Measurements from ENCODE around the gene FOXD2.

The FOXD2 gene

DNA sequence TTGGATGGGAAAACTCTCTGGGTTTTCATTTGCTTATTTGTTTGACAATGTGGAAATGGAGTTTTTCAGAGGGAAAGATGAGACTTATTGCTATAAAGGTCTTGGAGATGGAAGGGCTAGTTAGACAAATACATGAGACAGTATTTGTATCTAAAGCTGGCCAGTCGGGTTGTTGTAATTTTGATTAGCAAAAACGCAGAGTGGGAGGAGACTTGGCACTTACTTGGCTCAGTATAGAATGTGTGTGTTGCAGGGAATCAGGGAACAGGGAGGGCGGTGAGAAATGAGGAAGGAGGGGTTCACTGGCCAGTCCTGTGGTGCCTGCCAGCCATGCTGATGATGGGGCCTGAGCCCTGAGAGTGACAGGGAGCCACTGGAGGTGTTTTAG lies 27.8 kb upstream of the FOXD2 start:
- ChIA-PET POLR2A (no interaction called here), CTCF (interaction anchor here (1.0 to 1.1 kb wide), 2 partner anchors 22 kb away, joined by 3 to 4 read pairs; no protein-coding TSS in a partner anchor)

DNA sequence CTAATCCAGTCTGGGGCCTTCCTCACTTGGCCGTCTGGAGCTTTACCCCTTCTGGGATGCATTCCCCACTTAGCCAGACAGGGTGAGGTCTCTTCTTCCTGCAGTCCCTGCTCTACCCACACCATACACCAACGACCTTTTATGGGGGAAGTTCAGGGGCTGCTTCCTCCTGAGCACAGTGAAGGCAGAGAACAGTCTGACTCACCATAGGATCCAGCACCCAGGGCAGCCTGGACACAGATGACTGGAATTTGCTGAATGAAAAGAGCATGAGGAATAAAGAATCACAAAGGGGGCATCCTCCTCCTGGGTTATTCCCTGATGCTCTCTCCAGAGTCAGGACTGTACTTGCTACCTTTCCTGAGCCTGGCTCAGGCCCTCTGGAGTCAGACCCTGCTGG lies 26.4 kb upstream of the FOXD2 start:
- CTCF ChIA-PET: no interaction called here
- POLR2A ChIA-PET: no interaction called here
- no peak for DNase-seq (ENCODE audit: extremely low spot score)
- TF ChIP-seq FOXA1 (IDR thresholded peaks at IDR 0.05) (no peak), ZNF384 (IDR thresholded peaks at IDR 0.05) (no peak), NFRKB (IDR thresholded peaks at IDR 0.05) (no peak)

More for the DNA sequence above, 27.8 kb upstream of the FOXD2 start:
- no peak for TF ChIP-seq TARDBP (IDR thresholded peaks at IDR 0.05)
- TF ChIP-seq ZNF384 (IDR thresholded peaks at IDR 0.05): no peak
- TF ChIP-seq LEF1 (IDR thresholded peaks at IDR 0.05; ENCODE audit: borderline replicate concordance): no peak
- no peak for TF ChIP-seq HDGF (IDR thresholded peaks at IDR 0.05; ENCODE audit: borderline replicate concordance)
- TF ChIP-seq L3MBTL2 (conservative IDR thresholded peaks at IDR 0.05): no peak
- no peak for TF ChIP-seq FOXM1 (IDR thresholded peaks at IDR 0.05; ENCODE audit: borderline replicate concordance)
- TF ChIP-seq FOXK2 (IDR thresholded peaks at IDR 0.05): no peak
- no peak for TF ChIP-seq FOXA1 (IDR thresholded peaks at IDR 0.05)
- TF ChIP-seq ARNT (IDR thresholded peaks at IDR 0.05): no peak
- TF ChIP-seq, protein P1, sequence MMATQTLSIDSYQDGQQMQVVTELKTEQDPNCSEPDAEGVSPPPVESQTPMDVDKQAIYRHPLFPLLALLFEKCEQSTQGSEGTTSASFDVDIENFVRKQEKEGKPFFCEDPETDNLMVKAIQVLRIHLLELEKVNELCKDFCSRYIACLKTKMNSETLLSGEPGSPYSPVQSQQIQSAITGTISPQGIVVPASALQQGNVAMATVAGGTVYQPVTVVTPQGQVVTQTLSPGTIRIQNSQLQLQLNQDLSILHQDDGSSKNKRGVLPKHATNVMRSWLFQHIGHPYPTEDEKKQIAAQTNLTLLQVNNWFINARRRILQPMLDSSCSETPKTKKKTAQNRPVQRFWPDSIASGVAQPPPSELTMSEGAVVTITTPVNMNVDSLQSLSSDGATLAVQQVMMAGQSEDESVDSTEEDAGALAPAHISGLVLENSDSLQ (IDR thresholded peaks at IDR 0.05): no peak
- TF ChIP-seq SUZ12 (IDR thresholded peaks at IDR 0.05): no peak
- TF ChIP-seq NFRKB (IDR thresholded peaks at IDR 0.05): no peak
- TF ChIP-seq CTBP1 (IDR thresholded peaks at IDR 0.05; ENCODE audit: borderline replicate concordance): no peak
- no peak for TF ChIP-seq BHLHE40 (IDR thresholded peaks at IDR 0.05; ENCODE audit: borderline replicate concordance)
- TF ChIP-seq ELF4 (IDR thresholded peaks at IDR 0.05): no peak
- no peak for TF ChIP-seq SP1 (IDR thresholded peaks at IDR 0.05)
- no peak for DNase-seq (ENCODE audit: extremely low spot score)

DNA sequence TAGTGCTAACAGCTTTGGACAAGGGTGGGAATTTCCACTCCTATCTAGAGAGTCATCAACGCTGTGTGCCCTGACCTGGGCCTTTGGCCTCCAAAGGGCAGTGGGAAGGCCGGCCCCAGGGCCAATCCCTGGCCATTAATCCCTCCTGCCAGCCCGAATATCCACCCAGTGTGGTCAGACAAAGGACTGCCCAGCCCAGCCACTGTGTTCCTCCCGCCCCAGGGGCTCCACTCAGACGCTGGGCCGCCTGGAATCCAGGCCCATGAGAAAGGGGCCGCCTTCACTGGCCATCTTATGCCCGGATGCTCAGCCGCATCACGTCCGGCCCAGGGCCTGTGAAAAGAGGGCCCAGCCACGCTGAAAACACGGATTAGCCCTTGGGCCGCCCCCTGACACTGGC lies 25.4 kb upstream of the FOXD2 start:
- no peak for DNase-seq (ENCODE audit: extremely low spot score)
- TF ChIP-seq ELF4 (IDR thresholded peaks at IDR 0.05) (no peak), NFRKB (IDR thresholded peaks at IDR 0.05) (no peak), LEF1 (IDR thresholded peaks at IDR 0.05; ENCODE audit: borderline replicate concordance) (no peak), ZNF384 (IDR thresholded peaks at IDR 0.05) (no peak), ARNT (IDR thresholded peaks at IDR 0.05) (no peak), BHLHE40 (IDR thresholded peaks at IDR 0.05; ENCODE audit: borderline replicate concordance) (no peak), SP1 (IDR thresholded peaks at IDR 0.05) (no peak), FOXK2 (IDR thresholded peaks at IDR 0.05) (no peak), HDGF (IDR thresholded peaks at IDR 0.05; ENCODE audit: borderline replicate concordance) (no peak), FOXM1 (IDR thresholded peaks at IDR 0.05; ENCODE audit: borderline replicate concordance) (no peak), SUZ12 (IDR thresholded peaks at IDR 0.05) (no peak), L3MBTL2 (conservative IDR thresholded peaks at IDR 0.05) (no peak), FOXA1 (IDR thresholded peaks at IDR 0.05) (no peak), CTBP1 (IDR thresholded peaks at IDR 0.05; ENCODE audit: borderline replicate concordance) (no peak), TARDBP (IDR thresholded peaks at IDR 0.05) (no peak)
- TF ChIP-seq, protein P1 (IDR thresholded peaks at IDR 0.05): no peak
- ChIA-PET CTCF (no interaction called here), POLR2A (no interaction called here)

DNA sequence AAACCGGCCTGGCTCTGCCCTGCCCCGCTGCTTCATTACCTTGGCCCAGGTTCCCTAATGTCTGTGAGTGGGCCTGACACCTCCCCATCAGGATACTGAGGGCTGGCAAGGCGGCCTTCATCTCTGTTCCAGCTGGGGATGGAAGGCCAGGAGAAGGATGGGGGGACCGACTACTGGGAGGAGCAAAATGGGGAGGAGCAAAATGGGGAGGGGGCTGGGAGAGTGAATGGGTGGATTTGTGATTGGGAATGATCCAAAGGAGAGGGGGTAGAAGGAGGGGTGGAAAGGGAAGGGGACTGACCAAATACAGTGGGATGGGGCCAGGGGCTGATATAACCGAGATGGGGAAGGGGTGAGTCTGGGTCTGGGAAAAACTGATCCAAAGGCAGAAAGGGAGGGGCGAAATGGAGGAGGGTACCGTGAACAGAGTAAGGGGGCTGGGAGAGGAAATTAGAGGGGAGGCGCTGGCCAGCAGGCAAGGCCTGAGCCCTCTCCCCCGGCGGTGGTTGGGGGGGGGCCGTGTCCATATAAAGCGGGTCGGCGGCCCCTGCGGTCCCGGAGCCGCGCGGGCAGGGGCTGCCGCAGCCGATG lies 22.0 kb upstream of the FOXD2 start, which contains the start of gene FOXE3:
Gene FOXE3 (plus strand): TSS at position 558 of the 591 bp plus-strand sequence. CDS start 31 bp downstream, at position 589.
- DNase-seq (ENCODE audit: extremely low spot score): no peak
- POLR2A ChIA-PET: no interaction called here
- CTCF ChIA-PET: interaction anchor here (0.8 kb wide), 1 partner anchor 27 kb away, joined by 3 read pairs; no protein-coding TSS in a partner anchor
- TF ChIP-seq FOXM1 (IDR thresholded peaks at IDR 0.05; ENCODE audit: borderline replicate concordance) (no peak), CTBP1 (IDR thresholded peaks at IDR 0.05; ENCODE audit: borderline replicate concordance) (no peak), SUZ12 (IDR thresholded peaks at IDR 0.05) (no peak)

DNA sequence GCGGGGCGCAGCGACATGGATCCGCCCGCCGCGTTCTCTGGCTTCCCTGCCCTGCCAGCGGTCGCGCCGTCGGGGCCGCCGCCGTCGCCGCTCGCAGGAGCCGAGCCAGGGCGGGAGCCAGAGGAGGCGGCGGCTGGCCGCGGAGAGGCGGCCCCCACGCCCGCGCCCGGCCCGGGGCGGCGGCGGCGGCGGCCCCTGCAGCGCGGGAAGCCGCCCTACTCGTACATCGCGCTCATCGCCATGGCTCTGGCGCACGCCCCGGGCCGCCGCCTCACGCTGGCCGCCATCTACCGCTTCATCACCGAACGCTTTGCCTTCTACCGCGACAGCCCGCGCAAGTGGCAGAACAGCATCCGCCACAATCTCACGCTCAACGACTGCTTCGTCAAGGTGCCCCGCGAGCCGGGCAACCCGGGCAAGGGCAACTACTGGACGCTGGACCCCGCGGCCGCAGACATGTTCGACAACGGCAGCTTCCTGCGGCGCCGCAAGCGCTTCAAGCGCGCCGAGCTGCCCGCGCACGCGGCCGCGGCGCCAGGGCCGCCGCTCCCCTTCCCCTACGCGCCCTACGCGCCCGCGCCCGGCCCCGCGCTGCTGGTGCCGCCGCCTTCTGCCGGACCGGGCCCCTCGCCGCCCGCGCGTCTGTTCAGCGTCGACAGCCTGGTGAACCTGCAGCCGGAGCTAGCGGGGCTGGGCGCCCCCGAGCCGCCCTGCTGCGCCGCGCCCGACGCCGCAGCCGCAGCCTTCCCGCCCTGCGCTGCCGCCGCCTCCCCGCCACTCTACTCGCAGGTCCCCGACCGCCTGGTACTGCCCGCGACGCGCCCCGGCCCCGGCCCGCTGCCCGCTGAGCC lies 21.3 kb upstream of the FOXD2 start:
- POLR2A ChIA-PET: no interaction called here
- CTCF ChIA-PET: no interaction called here
- TF ChIP-seq FOXM1 (IDR thresholded peaks at IDR 0.05; ENCODE audit: borderline replicate concordance): no peak
- no peak for TF ChIP-seq ZNF384 (IDR thresholded peaks at IDR 0.05)
- no peak for TF ChIP-seq HDGF (IDR thresholded peaks at IDR 0.05; ENCODE audit: borderline replicate concordance)
- no peak for TF ChIP-seq L3MBTL2 (conservative IDR thresholded peaks at IDR 0.05)
- no peak for TF ChIP-seq FOXK2 (IDR thresholded peaks at IDR 0.05)
- TF ChIP-seq ELF4 (IDR thresholded peaks at IDR 0.05): no peak
- TF ChIP-seq FOXA1 (IDR thresholded peaks at IDR 0.05): no peak
- TF ChIP-seq, protein P1 (IDR thresholded peaks at IDR 0.05): no peak
- no peak for TF ChIP-seq ARNT (IDR thresholded peaks at IDR 0.05)
- DNase-seq (ENCODE audit: extremely low spot score): no peak

Data from HEK293T (cell line).